NB4 (cell line): ENCODE measurements around the gene NAV1.

ENCODE experiments used
- DNase-seq: peaks from one replicate; pipeline ENCODE4 v3.0.0; 2010; ENCODE audit warnings: low read depth
- H3K4me3 ChIP-seq: one replicate; pipeline ENCODE4 v1.5.1; 2011; ENCODE audit warnings: mild to moderate bottlenecking, low read depth, low read length, moderate library complexity
- MYC ChIP-seq: IDR thresholded peaks from 2 replicates; pipeline ENCODE4 v1.6.1; 2011; ENCODE audit warnings: low read depth, low read length
- POLR2A ChIP-seq: IDR thresholded peaks from 2 replicates; pipeline ENCODE4 v1.6.1; 2011; ENCODE audit warnings: mild to moderate bottlenecking; ENCODE audit not compliant: insufficient read length; ENCODE audit errors: extremely low read depth
- TF ChIP-seq, protein P1 (sequence below): IDR thresholded peaks from one replicate; pipeline ENCODE4 v1.5.1; 2012; ENCODE audit warnings: low read depth, low read length
- TF ChIP-seq, protein P2 (sequence below): IDR thresholded peaks from 2 replicates; pipeline ENCODE4 v1.6.1; 2011; ENCODE audit warnings: low read depth, low read length

Gene NAV1

DNA sequence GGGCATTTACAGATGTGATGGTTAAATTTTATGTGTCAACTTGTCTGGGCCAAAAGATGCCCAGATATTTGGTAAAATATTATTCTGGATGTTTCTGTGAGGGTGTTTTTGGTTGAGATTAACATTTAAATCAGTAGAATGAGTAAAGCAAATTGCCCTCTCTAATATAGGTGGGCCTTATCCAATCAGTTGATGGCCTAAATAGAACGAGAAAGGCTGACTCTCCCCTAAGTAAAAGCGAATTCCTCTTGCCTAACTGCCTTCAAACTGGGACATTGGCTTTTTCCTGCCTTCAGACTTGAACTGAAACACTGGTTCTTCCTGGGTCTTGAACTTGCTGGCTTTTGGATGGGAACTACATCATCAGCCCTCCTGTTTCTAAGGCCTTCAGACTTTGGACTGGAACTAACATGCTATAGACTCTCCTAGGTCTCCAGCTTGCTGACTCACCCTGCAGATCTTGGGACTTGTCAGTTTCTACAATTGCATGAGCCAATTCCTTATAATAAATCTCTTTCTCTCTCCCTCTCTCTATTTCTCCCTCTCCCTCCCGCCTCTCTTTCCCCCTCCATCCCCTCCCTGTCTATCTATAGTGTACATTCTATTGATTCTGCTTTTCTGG is 10.2 kb upstream of the NAV1 start:
- DNase-seq = no peak
- H3K4me3 ChIP-seq = no peak overlapping the region
- TF ChIP-seq, protein P1, sequence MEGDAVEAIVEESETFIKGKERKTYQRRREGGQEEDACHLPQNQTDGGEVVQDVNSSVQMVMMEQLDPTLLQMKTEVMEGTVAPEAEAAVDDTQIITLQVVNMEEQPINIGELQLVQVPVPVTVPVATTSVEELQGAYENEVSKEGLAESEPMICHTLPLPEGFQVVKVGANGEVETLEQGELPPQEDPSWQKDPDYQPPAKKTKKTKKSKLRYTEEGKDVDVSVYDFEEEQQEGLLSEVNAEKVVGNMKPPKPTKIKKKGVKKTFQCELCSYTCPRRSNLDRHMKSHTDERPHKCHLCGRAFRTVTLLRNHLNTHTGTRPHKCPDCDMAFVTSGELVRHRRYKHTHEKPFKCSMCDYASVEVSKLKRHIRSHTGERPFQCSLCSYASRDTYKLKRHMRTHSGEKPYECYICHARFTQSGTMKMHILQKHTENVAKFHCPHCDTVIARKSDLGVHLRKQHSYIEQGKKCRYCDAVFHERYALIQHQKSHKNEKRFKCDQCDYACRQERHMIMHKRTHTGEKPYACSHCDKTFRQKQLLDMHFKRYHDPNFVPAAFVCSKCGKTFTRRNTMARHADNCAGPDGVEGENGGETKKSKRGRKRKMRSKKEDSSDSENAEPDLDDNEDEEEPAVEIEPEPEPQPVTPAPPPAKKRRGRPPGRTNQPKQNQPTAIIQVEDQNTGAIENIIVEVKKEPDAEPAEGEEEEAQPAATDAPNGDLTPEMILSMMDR = no peak

DNA sequence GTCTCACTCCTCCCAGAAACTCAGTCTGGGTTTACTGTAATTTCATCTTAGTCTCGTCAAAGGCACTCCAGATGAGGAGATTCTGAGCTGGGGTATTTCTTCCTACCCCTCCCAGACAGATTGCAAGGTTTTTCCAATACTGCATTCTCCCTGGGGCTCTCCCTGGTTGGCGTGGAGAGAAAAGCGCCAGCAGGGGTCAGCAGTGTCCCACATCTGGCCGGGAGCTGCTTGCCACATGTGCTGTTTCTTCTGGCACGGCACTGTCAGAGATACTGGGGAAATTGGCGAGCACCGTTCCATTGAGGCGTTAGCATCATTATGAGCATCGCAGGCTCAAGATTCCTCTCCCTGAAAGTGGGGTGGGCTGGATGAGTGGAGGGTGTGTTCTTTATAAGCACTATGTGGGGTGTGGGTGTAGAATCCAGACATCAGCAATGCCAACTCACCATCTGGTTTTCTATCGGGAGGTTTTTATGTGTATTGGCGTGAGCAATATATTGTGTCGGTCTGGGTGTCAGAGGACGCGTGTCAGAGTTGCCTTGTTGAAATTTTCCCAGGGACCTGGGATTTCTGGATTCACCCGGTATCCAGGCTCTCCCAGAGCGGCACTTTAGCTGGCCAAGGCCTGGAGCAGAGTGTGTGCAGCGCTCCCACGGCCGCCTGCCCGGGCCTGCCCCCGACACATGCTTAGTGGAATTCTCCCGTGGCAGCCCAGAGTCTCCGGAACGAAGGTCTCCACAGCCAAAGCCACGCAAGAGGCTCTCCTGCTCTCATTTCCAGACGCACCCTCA is 8.0 kb upstream of the NAV1 start:
- peak; percentile 73 for DNase-seq
- TF ChIP-seq POLR2A (no peak), MYC (peak; percentile 88)
- TF ChIP-seq, protein P2, sequence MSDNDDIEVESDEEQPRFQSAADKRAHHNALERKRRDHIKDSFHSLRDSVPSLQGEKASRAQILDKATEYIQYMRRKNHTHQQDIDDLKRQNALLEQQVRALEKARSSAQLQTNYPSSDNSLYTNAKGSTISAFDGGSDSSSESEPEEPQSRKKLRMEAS = peak; percentile 86
- TF ChIP-seq, protein P1 = peak; percentile 80
- no peak overlapping the region for H3K4me3 ChIP-seq

DNA sequence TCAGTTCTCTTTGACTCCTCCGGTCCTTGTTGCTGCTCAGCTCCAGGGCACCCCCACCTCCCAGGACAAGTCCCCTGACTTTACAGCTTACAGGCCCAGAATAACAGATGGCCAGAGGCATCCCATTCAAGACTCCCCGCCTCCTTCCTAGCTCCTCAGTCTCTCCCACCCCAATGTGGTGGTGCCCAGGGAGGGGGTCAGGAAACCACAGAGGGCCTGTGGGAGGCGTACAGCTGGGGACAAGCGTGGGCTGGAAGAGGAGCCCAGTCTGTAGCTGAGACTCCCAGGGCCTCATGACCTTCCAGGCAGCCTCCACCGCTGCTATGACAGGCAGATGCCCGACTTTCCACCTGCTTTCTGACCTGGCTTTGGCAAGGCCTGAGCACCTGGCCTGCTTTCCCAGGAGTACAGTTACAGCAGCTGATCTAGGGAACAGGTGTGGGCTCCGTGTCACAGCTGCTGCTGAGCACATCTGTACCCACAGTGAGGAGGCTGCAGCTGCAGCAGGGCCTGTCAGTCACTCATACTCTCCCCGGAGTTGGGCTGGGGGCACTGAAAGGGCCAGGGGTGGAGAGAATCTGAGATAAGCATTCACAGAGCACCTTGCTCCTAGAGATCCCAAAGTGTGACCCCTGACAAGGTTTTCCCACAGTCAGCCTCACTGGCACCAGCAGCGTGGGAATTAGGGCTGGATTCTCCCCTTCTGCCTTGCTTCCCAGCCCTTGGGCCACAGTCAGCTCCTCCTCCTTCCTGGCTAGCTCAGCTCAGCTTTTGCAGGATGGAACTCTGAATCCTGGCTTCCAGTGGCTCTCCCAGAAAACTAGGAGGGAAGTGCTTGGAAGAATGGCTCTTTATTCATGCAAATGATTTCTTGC is 7.1 kb upstream of the NAV1 start:
- TF ChIP-seq POLR2A (no peak), MYC (no peak)
- TF ChIP-seq, protein P1 = no peak
- TF ChIP-seq, protein P2 = no peak
- DNase-seq = peak; percentile 48
- no peak overlapping the region for H3K4me3 ChIP-seq

DNA sequence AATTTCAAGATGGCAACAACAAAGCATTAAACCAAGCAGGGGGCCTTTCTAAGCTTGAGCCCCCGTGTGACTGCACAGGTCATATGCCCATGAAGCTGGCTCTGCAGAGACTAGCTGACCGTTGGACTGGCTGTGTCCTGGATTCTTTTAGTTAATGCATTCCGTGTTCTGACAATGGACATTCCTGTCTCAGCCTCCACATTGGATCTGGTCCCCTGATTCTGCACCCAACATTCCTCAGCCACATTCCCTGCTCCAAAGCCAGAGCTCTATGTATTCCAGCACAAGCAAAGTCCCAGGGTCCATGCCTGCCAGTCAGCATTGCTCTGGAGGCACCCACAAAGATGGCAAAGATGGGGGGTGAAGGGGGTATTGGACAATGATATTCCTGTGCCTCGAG is 5.1 kb upstream of the NAV1 start:
- TF ChIP-seq, protein P2 = no peak
- TF ChIP-seq MYC (no peak), POLR2A (no peak)
- TF ChIP-seq, protein P1 = no peak
- no peak overlapping the region for H3K4me3 ChIP-seq
- no peak for DNase-seq

DNA sequence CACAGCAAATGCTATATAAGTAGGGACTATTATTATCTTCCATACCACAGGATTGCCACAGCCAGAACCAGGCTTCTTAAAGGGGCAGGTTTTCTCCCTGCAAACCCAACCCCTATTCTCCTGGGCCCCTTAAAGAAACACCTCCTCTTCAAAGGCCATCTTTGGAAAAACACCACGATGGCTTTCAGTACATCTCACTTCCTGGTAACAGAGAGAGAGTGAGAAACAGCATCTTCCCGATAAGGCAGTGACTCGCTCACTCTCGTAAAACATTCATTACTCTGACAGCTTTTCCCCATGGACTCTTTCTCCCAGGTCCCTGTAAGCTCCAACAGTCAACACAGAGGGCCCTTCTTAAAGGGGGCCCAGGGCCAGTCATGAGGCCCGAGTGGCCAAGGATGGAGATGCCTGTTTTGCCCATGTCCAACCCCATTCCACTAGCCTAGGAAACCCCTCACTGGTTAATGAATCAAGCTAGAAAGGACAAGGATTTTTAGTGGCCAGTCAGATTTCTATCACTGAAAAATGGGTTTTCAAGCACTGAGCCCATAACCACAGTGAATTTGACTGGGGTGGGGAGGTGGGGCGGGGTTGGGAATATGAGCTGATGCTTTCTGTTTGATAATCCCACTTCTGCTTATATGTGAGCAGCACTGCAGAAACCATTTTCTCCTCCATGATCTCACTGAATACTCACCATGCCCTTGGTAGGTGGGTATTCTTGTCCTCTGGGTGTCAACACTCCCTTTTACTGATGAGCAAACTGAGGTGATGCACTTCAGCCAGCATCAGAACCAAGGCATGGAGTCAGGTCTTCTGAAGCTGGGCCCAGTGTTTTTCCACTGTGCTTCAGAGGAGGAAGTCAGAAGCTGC is 3.6 kb upstream of the NAV1 start:
- H3K4me3 ChIP-seq = no peak overlapping the region
- TF ChIP-seq MYC (no peak), POLR2A (no peak)
- TF ChIP-seq, protein P2 = no peak
- TF ChIP-seq, protein P1 = no peak
- no peak for DNase-seq
